Muscle layer of duodenum (tissue), 2 donors: Measurements from ENCODE around the gene DCX.

Source experiments
- H3K27ac ChIP-seq: one replicate; pipeline ENCODE4 v1.7.0; 2013; ENCODE audit warnings: mild to moderate bottlenecking, low read length
- H3K27me3 ChIP-seq: one replicate; pipeline ENCODE4 v1.7.0; 2013; ENCODE audit warnings: low read depth, mild to moderate bottlenecking, control low read depth, low read length
- H3K36me3 ChIP-seq, 2 donors: one replicate each; pipeline ENCODE4 v1.7.0; 2013; ENCODE audit warnings: low read length in 2 of 2, control low read depth in 1 of 2, mild to moderate bottlenecking in 1 of 2; ENCODE audit not compliant: insufficient read depth in 2 of 2, control insufficient read depth in 1 of 2
- H3K4me1 ChIP-seq, 2 donors: one replicate each; pipeline ENCODE4 v1.7.0; 2013; ENCODE audit warnings: low read length in 2 of 2, mild to moderate bottlenecking in 2 of 2, control low read depth in 1 of 2, moderate library complexity in 1 of 2; ENCODE audit not compliant: insufficient read depth in 2 of 2, control insufficient read depth in 1 of 2
- H3K4me3 ChIP-seq, 2 donors: one replicate each; pipeline ENCODE4 v1.7.0; 2013; ENCODE audit warnings: low read length in 2 of 2, low read depth in 1 of 2, mild to moderate bottlenecking in 1 of 2
- H3K9me3 ChIP-seq, 2 donors: one replicate each; pipeline ENCODE4 v1.7.0; 2013; ENCODE audit warnings: low read length in 2 of 2, control low read depth in 1 of 2, mild to moderate bottlenecking in 1 of 2; ENCODE audit not compliant: control insufficient read depth in 1 of 2
- donor health status: healthy.

Gene DCX

GRCh38 chrX:111407948-111408347 is 4.0 kb downstream of the DCX start:
- Histone ChIP-seq H3K4me3 (no peak overlapping the region), H3K4me1 (no peaks in the 10 kb centered on the region), H3K27me3 (no peaks in the 10 kb centered on the region), H3K27ac (no peak overlapping the region), H3K9me3 (no peaks in the 10 kb centered on the region), H3K36me3 (no peaks in the 10 kb centered on the region)

- no peaks in the 10 kb centered on the region for H3K27me3 ChIP-seq
- H3K4me3 ChIP-seq: no peak overlapping the region
- H3K27ac ChIP-seq: no peak overlapping the region
- no peaks in the 10 kb centered on the region for H3K9me3 ChIP-seq
- no peaks in the 10 kb centered on the region for H3K36me3 ChIP-seq
- H3K4me1 ChIP-seq: no peaks in the 10 kb centered on the region
Measured at GRCh38 chrX:111402344-111402743, 9.6 kb downstream of the DCX start.

- H3K4me3 ChIP-seq: no peak overlapping the region
- H3K9me3 ChIP-seq: no peaks in the 10 kb centered on the region
- H3K27me3 ChIP-seq: no peaks in the 10 kb centered on the region
- H3K36me3 ChIP-seq: no peaks in the 10 kb centered on the region
- no peak overlapping the region for H3K27ac ChIP-seq
- H3K4me1 ChIP-seq: no peaks in the 10 kb centered on the region
Measured at GRCh38 chrX:111395149-111395548, 16.8 kb downstream of the DCX start.

GRCh38 chrX:111394569-111394968 is 17.4 kb downstream of the DCX start:
- Histone ChIP-seq H3K27ac (no peak overlapping the region), H3K36me3 (no peaks in the 10 kb centered on the region), H3K27me3 (no peaks in the 10 kb centered on the region), H3K4me3 (no peak overlapping the region), H3K9me3 (no peaks in the 10 kb centered on the region), H3K4me1 (no peaks in the 10 kb centered on the region)

- H3K27me3 ChIP-seq: no peaks in the 10 kb centered on the region
- no peak overlapping the region for H3K4me3 ChIP-seq
- no peaks in the 10 kb centered on the region for H3K36me3 ChIP-seq
- no peaks in the 10 kb centered on the region for H3K9me3 ChIP-seq
- H3K4me1 ChIP-seq: peaks cover 0 to 5% of the 10 kb centered on the region in 2 donors
- no peak overlapping the region for H3K27ac ChIP-seq
Measured at GRCh38 chrX:111387470-111388070, 24.4 kb downstream of the DCX start.

GRCh38 chrX:111386615-111387233 is 25.3 kb downstream of the DCX start:
- Histone ChIP-seq H3K9me3 (no peaks in the 10 kb centered on the region), H3K36me3 (no peaks in the 10 kb centered on the region), H3K4me1 (peaks cover 0 to 5% of the 10 kb centered on the region in 2 donors), H3K27me3 (no peaks in the 10 kb centered on the region), H3K4me3 (no peak overlapping the region), H3K27ac (no peak overlapping the region)

- no peak overlapping the region for H3K4me3 ChIP-seq
- H3K4me1 ChIP-seq: peaks cover 0 to 5% of the 10 kb centered on the region in 2 donors
Measured at GRCh38 chrX:111386077-111386476, 25.9 kb downstream of the DCX start.

GRCh38 chrX:111382277-111382676 is 29.7 kb downstream of the DCX start:
- Histone ChIP-seq H3K27ac (no peak overlapping the region), H3K36me3 (no peaks in the 10 kb centered on the region), H3K27me3 (no peaks in the 10 kb centered on the region), H3K4me3 (no peak overlapping the region), H3K9me3 (no peaks in the 10 kb centered on the region), H3K4me1 (no peaks in the 10 kb centered on the region)

More at GRCh38 chrX:111386077-111386476, 25.9 kb downstream of the DCX start:
- no peaks in the 10 kb centered on the region for H3K36me3 ChIP-seq
- H3K27me3 ChIP-seq: no peaks in the 10 kb centered on the region
- no peaks in the 10 kb centered on the region for H3K9me3 ChIP-seq
- no peak overlapping the region for H3K27ac ChIP-seq

- H3K36me3 ChIP-seq: no peaks in the 10 kb centered on the region
- no peak overlapping the region for H3K4me3 ChIP-seq
- H3K9me3 ChIP-seq: no peaks in the 10 kb centered on the region
- H3K27ac ChIP-seq: no peak overlapping the region
- no peaks in the 10 kb centered on the region for H3K4me1 ChIP-seq
- H3K27me3 ChIP-seq: no peaks in the 10 kb centered on the region
Measured at GRCh38 chrX:111376897-111377578, 35.0 kb downstream of the DCX start.

- no peaks in the 10 kb centered on the region for H3K27me3 ChIP-seq
- no peak overlapping the region for H3K4me3 ChIP-seq
- H3K4me1 ChIP-seq: no peaks in the 10 kb centered on the region
- no peaks in the 10 kb centered on the region for H3K36me3 ChIP-seq
- no peaks in the 10 kb centered on the region for H3K9me3 ChIP-seq
- H3K27ac ChIP-seq: no peak overlapping the region
Measured at GRCh38 chrX:111376486-111376885, 35.5 kb downstream of the DCX start.

GRCh38 chrX:111375747-111376146 is 36.2 kb downstream of the DCX start:
- H3K9me3 ChIP-seq: no peaks in the 10 kb centered on the region
- H3K4me1 ChIP-seq: no peaks in the 10 kb centered on the region
- no peaks in the 10 kb centered on the region for H3K27me3 ChIP-seq
- H3K27ac ChIP-seq: no peak overlapping the region
- no peaks in the 10 kb centered on the region for H3K36me3 ChIP-seq
- H3K4me3 ChIP-seq: no peak overlapping the region
